ENCODE results near the gene CIT. TPM values are rescaled to one million over a fixed set of nuclear protein-coding genes. Genes with fewer than 3 reads are reported as not detected.

The CIT gene
- total RNA-seq, 2 experiments from 2014 or later, result 54.6 to 71.5 TPM

GRCh38 chr12:119683816-119684215 is 193.3 kb downstream of the CIT start:
- Mint-ChIP-seq H3K4me3 (no peak overlapping the region), H3K27me3 (no peaks in the 10 kb centered on the region), H3K27ac (no peak overlapping the region), H3K4me1 (peaks cover 12% of the 10 kb centered on the region), H3K9me3 (ENCODE audit: low read depth) (no peaks in the 10 kb centered on the region), H3K36me3 (ENCODE audit: low read depth) (peaks cover 17% of the 10 kb centered on the region)
- ATAC-seq, result no peak
- DNase-seq, result no peak
- ChIA-PET POLR2A (no interaction called here), CTCF (no interaction called here)
- intact Hi-C loops (cut with DNase I, micrococcal nuclease), result no loop called here

DNA sequence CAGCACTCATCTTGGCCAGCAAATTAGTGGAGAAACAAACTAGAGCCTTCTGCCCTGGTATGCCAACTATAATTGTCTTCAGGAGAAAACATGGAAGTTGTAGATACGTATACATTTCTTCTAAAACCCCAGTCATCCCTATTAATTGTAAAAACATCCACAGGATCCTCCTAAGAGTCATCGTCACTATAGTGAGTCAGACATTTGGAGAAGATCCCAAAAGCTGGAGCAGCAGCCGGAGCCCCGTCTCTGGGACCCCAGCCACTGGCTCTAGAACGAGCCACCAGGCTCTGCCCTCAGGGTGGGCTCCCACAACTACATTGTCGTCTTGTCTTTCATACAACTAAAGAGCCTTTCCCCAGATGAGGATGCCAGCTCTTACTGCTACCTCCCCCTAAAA is 193.7 kb downstream of the CIT start:
- H3K4me3 Mint-ChIP-seq, result no peak overlapping the region
- H3K9me3 Mint-ChIP-seq (ENCODE audit: low read depth), result no peaks in the 10 kb centered on the region
- peaks cover 20% of the 10 kb centered on the region for H3K36me3 Mint-ChIP-seq (ENCODE audit: low read depth)
- H3K27me3 Mint-ChIP-seq, result no peaks in the 10 kb centered on the region
- ATAC-seq (no peak), DNase-seq (no peak)
- H3K27ac Mint-ChIP-seq, result no peak overlapping the region
- intact Hi-C loops (cut with DNase I, micrococcal nuclease), result no loop called here
- POLR2A ChIA-PET, result no interaction called here
- H3K4me1 Mint-ChIP-seq, result peaks cover 12% of the 10 kb centered on the region
- CTCF ChIA-PET, result no interaction called here

GRCh38 chr12:119682639-119683252 is 194.4 kb downstream of the CIT start:
- POLR2A ChIA-PET, result no interaction called here
- Mint-ChIP-seq H3K27me3 (no peaks in the 10 kb centered on the region), H3K36me3 (ENCODE audit: low read depth) (peaks cover 27% of the 10 kb centered on the region), H3K9me3 (ENCODE audit: low read depth) (no peaks in the 10 kb centered on the region), H3K4me1 (peaks cover 12% of the 10 kb centered on the region), H3K4me3 (no peak overlapping the region), H3K27ac (peak overlapping the region; percentile 64)
- intact Hi-C loops (cut with DNase I, micrococcal nuclease), result no loop called here
- peak; percentile 20 for ATAC-seq
- CTCF ChIA-PET, result interaction anchor here (0.6 to 1.1 kb wide), 2 partner anchors 13 to 213 kb away, joined by 3 to 6 read pairs; no protein-coding TSS in a partner anchor
- no peak for DNase-seq

- ChIA-PET POLR2A (interaction anchor here (0.8 kb wide), 1 partner anchor 15 kb away, joined by 3 read pairs; no protein-coding TSS in a partner anchor), CTCF (interaction anchor here (0.6 to 1.5 kb wide), 4 partner anchors 10 to 214 kb away, joined by 3 to 6 read pairs (median 3); no protein-coding TSS in a partner anchor)
- peak; percentile 40 for DNase-seq
- H3K36me3 Mint-ChIP-seq (ENCODE audit: low read depth), result peaks cover 30% of the 10 kb centered on the region
- no peaks in the 10 kb centered on the region for H3K27me3 Mint-ChIP-seq
- no peaks in the 10 kb centered on the region for H3K9me3 Mint-ChIP-seq (ENCODE audit: low read depth)
- H3K4me1 Mint-ChIP-seq, result peaks cover 12% of the 10 kb centered on the region
- H3K4me3 Mint-ChIP-seq, result no peak overlapping the region
- intact Hi-C loops (cut with DNase I, micrococcal nuclease), result no loop called here
- peak overlapping the region; percentile 64 for H3K27ac Mint-ChIP-seq
- ATAC-seq, result peak; percentile 76
These were observed 195.1 kb downstream of the CIT start for GRCh38 chr12:119681728-119682638.

- Mint-ChIP-seq H3K36me3 (ENCODE audit: low read depth) (peaks cover 39% of the 10 kb centered on the region), H3K9me3 (ENCODE audit: low read depth) (no peaks in the 10 kb centered on the region), H3K4me3 (no peak overlapping the region), H3K27me3 (no peaks in the 10 kb centered on the region), H3K4me1 (peaks cover 12% of the 10 kb centered on the region), H3K27ac (no peak overlapping the region)
- no peak for DNase-seq
- intact Hi-C loops (cut with DNase I, micrococcal nuclease), result no loop called here
- CTCF ChIA-PET, result interaction anchor here (1.1 to 1.5 kb wide), 2 partner anchors 9 to 12 kb away, joined by 3 read pairs; no protein-coding TSS in a partner anchor
- ATAC-seq, result no peak
- POLR2A ChIA-PET, result interaction anchor here (0.6 to 0.8 kb wide), 3 partner anchors 8 to 481 kb away, joined by 3 to 4 read pairs (median 3); no protein-coding TSS in a partner anchor
These were observed 196.0 kb downstream of the CIT start for GRCh38 chr12:119681111-119681510.

DNA sequence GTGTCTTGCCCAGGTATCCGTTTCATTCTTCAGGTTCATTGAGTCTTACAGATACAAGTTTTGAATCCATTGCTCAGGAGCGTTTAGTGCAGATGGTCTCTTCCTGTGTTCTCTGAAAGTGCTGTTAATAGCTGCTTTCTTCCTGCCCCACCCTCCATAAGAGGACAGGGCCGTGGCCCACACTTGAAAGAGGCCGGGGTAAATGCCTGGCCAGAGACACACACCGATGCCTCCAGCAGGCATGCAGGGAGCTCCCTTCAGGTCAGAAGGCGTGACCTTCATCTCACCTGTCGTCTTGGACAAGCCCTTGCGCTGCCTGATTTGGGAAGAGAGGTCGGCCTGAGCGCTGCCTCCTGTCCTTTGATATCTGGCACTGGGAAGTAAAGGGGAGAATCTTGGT is 197.6 kb downstream of the CIT start:
- intact Hi-C loops (cut with DNase I, micrococcal nuclease), result no loop called here
- ATAC-seq (no peak), DNase-seq (no peak)
- CTCF ChIA-PET, result no interaction called here
- H3K36me3 Mint-ChIP-seq (ENCODE audit: low read depth), result peaks cover 48% of the 10 kb centered on the region
- no peaks in the 10 kb centered on the region for H3K27me3 Mint-ChIP-seq
- H3K4me3 Mint-ChIP-seq, result no peak overlapping the region
- POLR2A ChIA-PET, result no interaction called here
- peaks cover 18% of the 10 kb centered on the region for H3K4me1 Mint-ChIP-seq
- H3K27ac Mint-ChIP-seq, result peak overlapping the region; percentile 29
- no peaks in the 10 kb centered on the region for H3K9me3 Mint-ChIP-seq (ENCODE audit: low read depth)

- no peak overlapping the region for H3K4me3 Mint-ChIP-seq
- peak overlapping the region; percentile 29 for H3K27ac Mint-ChIP-seq
- no peaks in the 10 kb centered on the region for H3K9me3 Mint-ChIP-seq (ENCODE audit: low read depth)
- ChIA-PET POLR2A (no interaction called here), CTCF (interaction anchor here (0.6 to 1.0 kb wide), 2 partner anchors 11 to 31 kb away, joined by 3 to 4 read pairs; no protein-coding TSS in a partner anchor)
- no peaks in the 10 kb centered on the region for H3K27me3 Mint-ChIP-seq
- no peak for ATAC-seq
- DNase-seq, result no peak
- H3K36me3 Mint-ChIP-seq (ENCODE audit: low read depth), result peaks cover 52% of the 10 kb centered on the region
- intact Hi-C loops (cut with DNase I, micrococcal nuclease), result no loop called here
- H3K4me1 Mint-ChIP-seq, result peaks cover 22% of the 10 kb centered on the region
These were observed 198.0 kb downstream of the CIT start for GRCh38 chr12:119679081-119679480.

DNA sequence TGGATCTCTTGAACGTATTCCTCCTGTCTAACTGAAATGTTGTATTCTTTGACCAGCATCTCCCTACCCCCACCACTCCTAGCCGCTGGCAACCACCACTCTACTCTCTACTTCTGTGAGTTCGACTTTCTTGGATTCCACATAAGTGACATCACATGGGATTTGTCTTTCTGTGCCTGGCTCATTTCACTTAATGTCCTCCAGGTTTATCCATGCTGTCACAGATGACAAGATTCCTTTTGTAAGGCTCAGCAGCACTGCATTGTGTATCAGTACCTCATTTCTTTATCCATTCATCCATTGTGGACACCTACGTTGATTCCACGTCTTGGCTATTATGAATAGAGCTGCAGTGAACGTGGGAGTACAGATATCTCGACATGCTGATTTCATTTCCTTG is 198.7 kb downstream of the CIT start:
- DNase-seq (no peak), ATAC-seq (no peak)
- Mint-ChIP-seq H3K4me1 (peaks cover 28% of the 10 kb centered on the region), H3K4me3 (no peak overlapping the region), H3K27ac (no peak overlapping the region), H3K27me3 (no peaks in the 10 kb centered on the region), H3K36me3 (ENCODE audit: low read depth) (peaks cover 58% of the 10 kb centered on the region), H3K9me3 (ENCODE audit: low read depth) (no peaks in the 10 kb centered on the region)
- ChIA-PET CTCF (interaction anchor here (0.6 to 1.0 kb wide), 2 partner anchors 10 to 32 kb away, joined by 3 to 4 read pairs; no protein-coding TSS in a partner anchor), POLR2A (no interaction called here)
- intact Hi-C loops (cut with DNase I, micrococcal nuclease), result no loop called here

DNA sequence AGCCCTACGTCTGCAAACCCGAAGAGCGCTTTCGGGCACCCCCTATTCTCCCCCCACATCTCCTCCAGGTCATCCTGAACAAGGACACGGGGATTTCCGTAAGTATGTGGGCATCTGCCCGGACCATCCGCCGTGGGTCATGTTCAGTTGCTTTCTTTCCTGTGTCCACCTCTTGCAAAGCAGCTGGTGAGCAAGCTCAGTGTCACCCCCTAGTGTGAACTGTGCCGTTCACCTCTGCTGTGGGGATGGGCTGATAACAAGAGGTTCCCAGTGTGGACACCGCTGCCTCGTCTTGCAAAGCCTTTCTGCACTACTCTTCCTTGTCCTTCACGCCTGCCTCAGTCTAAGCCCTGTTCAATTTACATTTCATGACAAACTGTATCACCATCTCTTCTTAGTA is 200.5 kb downstream of the CIT start:
- ChIA-PET CTCF (interaction anchor here (0.5 to 0.7 kb wide), 2 partner anchors 21 to 226 kb away, joined by 3 to 4 read pairs; no protein-coding TSS in a partner anchor), POLR2A (no interaction called here)
- no peak overlapping the region for H3K27ac Mint-ChIP-seq
- H3K27me3 Mint-ChIP-seq, result no peaks in the 10 kb centered on the region
- intact Hi-C loops (cut with DNase I, micrococcal nuclease), result no loop called here
- no peak for DNase-seq
- H3K4me3 Mint-ChIP-seq, result no peak overlapping the region
- peaks cover 72% of the 10 kb centered on the region for H3K36me3 Mint-ChIP-seq (ENCODE audit: low read depth)
- no peaks in the 10 kb centered on the region for H3K9me3 Mint-ChIP-seq (ENCODE audit: low read depth)
- H3K4me1 Mint-ChIP-seq, result peaks cover 33% of the 10 kb centered on the region
- ATAC-seq, result no peak

- intact Hi-C loops (cut with DNase I, micrococcal nuclease), result no loop called here
- POLR2A ChIA-PET, result no interaction called here
These were observed 201.1 kb downstream of the CIT start for GRCh38 chr12:119676022-119676421.

DNA sequence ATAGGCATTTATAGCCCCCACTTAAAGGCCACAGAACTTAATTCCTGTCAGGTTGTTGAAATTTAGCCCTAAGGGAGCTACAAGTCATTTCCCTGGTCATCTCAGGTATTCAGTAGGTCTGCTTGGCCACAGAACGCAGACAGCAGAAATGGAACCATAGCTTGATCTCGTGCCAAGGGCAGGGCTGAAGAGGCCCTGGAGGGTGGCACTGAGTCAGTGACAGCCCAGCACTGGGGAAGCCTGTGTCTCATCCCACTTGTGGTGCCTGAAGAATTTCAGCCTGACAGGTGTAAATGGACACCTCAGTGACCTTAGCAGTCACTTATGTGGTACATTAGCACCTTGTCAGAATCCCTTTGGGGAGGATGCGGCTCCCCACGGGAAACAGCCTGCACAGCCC is 202.6 kb downstream of the CIT start:
- no peaks in the 10 kb centered on the region for H3K9me3 Mint-ChIP-seq (ENCODE audit: low read depth)
- CTCF ChIA-PET, result interaction anchor here (0.6 to 1.1 kb wide), 2 partner anchors 11 to 26 kb away, joined by 5 read pairs; no protein-coding TSS in a partner anchor
- H3K4me1 Mint-ChIP-seq, result peaks cover 53% of the 10 kb centered on the region
- no peak overlapping the region for H3K4me3 Mint-ChIP-seq
- intact Hi-C loops (cut with DNase I, micrococcal nuclease), result no loop called here
- ATAC-seq (no peak), DNase-seq (no peak)
- peak overlapping the region; percentile 89 for H3K27ac Mint-ChIP-seq
- POLR2A ChIA-PET, result no interaction called here
- no peaks in the 10 kb centered on the region for H3K27me3 Mint-ChIP-seq
- H3K36me3 Mint-ChIP-seq (ENCODE audit: low read depth), result peaks cover 80% of the 10 kb centered on the region

More at GRCh38 chr12:119676022-119676421, 201.1 kb downstream of the CIT start:
- no peak for DNase-seq
- H3K4me1 Mint-ChIP-seq, result peaks cover 38% of the 10 kb centered on the region
- H3K27me3 Mint-ChIP-seq, result no peaks in the 10 kb centered on the region
- no peak overlapping the region for H3K4me3 Mint-ChIP-seq
- H3K9me3 Mint-ChIP-seq (ENCODE audit: low read depth), result no peaks in the 10 kb centered on the region
- ATAC-seq, result no peak
- H3K36me3 Mint-ChIP-seq (ENCODE audit: low read depth), result peaks cover 77% of the 10 kb centered on the region
- CTCF ChIA-PET, result interaction anchor here (0.5 kb wide), 1 partner anchor 21 kb away, joined by 3 read pairs; no protein-coding TSS in a partner anchor
- H3K27ac Mint-ChIP-seq, result no peak overlapping the region

Measured in activated CD4-positive, alpha-beta T cell treated with anti-CD3 and anti-CD28 coated beads for 36 hours (primary cell).